Effector memory CD4-positive, alpha-beta T cell (primary cell): Measurements from ENCODE around the gene CCDC24.
A peak's percentile ranks its signal among the peaks of the same experiment; 100 is the strongest.

Experiments
- DNase-seq, 3 donors: peaks; one replicate each; pipeline ENCODE4 v3.0.0-alpha.2; 2020
- H3K27ac ChIP-seq: 2 replicates; pipeline ENCODE4 v1.7.0; 2013; ENCODE audit warnings: mild to moderate bottlenecking, low read length, moderate library complexity; ENCODE audit not compliant: insufficient read depth, poor library complexity, severe bottlenecking
- H3K27me3 ChIP-seq: replicated peaks from 2 replicates; pipeline ENCODE4 v1.7.0; 2013; ENCODE audit warnings: mild to moderate bottlenecking, low read length; ENCODE audit not compliant: insufficient read depth, control insufficient read depth, poor library complexity, severe bottlenecking
- H3K36me3 ChIP-seq: 2 replicates; pipeline ENCODE4 v1.7.0; 2013; ENCODE audit warnings: mild to moderate bottlenecking, low read length, moderate library complexity; ENCODE audit not compliant: control insufficient read depth, insufficient read depth
- H3K4me1 ChIP-seq: 2 replicates; pipeline ENCODE4 v1.7.0; 2013; ENCODE audit warnings: low read length, mild to moderate bottlenecking; ENCODE audit not compliant: control insufficient read depth, insufficient read depth, poor library complexity, severe bottlenecking
- H3K4me3 ChIP-seq: 2 replicates; pipeline ENCODE4 v1.7.0; 2013; ENCODE audit warnings: low read length, low read depth, mild to moderate bottlenecking; ENCODE audit not compliant: insufficient read depth, poor library complexity, severe bottlenecking
- H3K9me3 ChIP-seq: 2 replicates; pipeline ENCODE4 v1.7.0; 2013; ENCODE audit warnings: mild to moderate bottlenecking, low read length, moderate library complexity; ENCODE audit not compliant: control insufficient read depth

CCDC24 gene

DNA sequence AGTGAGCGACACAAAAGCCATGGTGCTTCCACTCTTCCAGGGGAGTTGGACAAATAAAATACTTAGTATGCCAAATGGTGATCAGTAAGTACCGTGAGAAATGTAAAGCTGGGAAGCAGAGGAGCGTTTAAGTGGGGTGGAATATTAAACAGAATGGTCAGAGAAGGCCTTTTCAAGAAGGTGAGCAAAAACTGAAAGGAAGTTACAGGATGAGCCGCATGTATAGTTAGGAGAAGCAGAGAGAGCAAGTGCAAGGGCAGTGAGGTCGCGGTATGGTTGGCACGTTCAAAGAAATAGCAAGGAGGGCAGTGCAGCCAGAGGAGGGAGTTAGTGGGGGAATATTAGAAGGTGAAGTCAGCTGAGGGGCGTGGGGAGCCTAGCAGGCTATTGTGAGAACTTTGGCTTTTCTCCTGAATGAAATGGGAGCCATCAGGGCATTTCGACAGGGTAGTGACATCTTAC lies 17.4 kb upstream of the CCDC24 start:
- Histone ChIP-seq H3K9me3 (no peaks in the 10 kb centered on the region), H3K27me3 (no peaks in the 10 kb centered on the region), H3K36me3 (peaks cover 23% of the 10 kb centered on the region), H3K4me3 (peak overlapping the region; percentile 77), H3K4me1 (peaks cover 28% of the 10 kb centered on the region), H3K27ac (peak overlapping the region; percentile 80)
- no peak for DNase-seq

DNA sequence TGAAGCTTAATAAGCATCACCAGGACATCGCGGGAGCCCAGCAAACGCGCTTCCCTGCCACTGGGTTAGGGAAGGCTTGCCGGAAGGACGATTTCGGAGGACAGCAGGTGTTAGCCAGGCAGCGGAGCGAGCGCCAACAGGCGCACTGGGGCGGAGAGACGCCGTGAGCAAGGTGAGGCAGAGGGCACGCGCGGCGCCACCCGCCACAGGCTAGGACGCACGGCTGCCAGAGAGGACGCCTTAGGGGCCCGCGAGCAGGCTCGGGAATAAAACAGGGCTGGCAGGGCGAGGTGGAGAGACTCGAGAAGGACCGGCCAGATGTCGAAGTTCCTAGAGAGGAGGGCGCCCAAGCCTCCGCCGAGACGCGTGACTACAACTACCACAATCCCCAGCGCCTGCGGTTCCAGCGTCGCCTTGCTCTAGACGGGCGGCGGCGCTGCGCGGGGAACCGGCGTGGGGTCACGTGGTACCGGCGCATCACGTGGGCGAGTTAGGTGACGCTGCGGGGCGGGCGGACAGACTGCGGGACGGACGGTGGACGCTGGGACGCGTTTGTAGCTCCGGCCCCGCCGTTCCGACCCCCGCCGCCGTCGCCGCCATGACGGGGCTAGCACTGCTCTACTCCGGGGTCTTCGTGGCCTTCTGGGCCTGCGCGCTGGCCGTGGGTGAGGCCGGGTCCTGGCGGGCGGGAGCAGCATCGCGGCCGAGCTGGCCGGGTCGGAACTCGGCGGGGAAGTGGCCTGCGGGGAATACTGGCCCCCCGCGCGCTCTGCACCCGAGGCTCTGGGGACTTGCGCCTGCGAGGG lies 16.8 kb upstream of the CCDC24 start, which contains the start of gene ATP6V0B:
Gene ATP6V0B (plus strand): TSS at position 518 of the 806 bp plus-strand sequence. CDS start 81 bp downstream, at position 599.
- DNase-seq, result peak; percentile 79 to 92 (median 89)
- H3K4me3 ChIP-seq, result peak within 1 kb of the TSS; percentile 77
- no peaks in the 10 kb centered on the region for H3K27me3 ChIP-seq
- H3K27ac ChIP-seq, result peak within 1 kb of the TSS; percentile 80
- H3K4me1 ChIP-seq, result peaks cover 30% of the 10 kb centered on the region
- H3K9me3 ChIP-seq, result no peaks in the 10 kb centered on the region
- H3K36me3 ChIP-seq, result peaks cover 23% of the 10 kb centered on the region

DNA sequence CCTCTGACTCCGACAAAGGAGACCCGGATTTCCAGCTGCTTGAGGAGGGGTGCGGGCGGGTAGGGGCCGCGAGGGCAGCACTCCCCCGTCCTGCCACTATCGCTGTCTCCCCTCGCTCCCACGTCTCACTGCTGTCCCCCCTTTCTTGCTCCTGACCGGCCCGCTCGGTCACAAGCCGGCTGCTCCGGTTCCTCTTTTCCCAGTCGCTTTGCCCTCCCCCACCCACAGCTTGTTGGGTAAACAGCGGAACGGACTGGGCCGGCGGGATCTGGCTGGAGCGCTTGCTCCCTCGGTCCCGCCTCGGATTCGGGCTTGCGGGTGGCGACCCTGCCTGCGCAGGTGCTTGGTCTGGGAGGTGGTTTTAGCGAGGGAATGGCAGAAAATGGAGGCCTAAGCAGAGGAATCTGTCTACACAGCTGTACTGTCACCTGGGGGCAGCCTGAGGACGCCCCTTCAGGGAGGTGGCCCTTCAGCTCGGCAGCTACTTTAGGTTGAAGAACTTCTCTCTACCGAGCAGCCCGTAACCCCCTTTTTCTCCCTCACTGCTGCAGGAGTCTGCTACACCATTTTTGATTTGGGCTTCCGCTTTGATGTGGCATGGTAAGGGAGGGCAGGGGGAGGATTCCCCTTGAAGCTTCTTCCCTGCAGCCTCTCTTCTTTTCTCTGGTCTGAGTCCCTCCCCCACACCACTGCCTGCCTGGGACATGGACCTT lies 16.0 kb upstream of the CCDC24 start:
- H3K36me3 ChIP-seq, result peaks cover 23% of the 10 kb centered on the region
- DNase-seq, result peak in 1 of 3 donors; percentile 20
- H3K9me3 ChIP-seq, result no peaks in the 10 kb centered on the region
- H3K27ac ChIP-seq, result peak overlapping the region; percentile 80
- H3K4me3 ChIP-seq, result peak overlapping the region; percentile 77
- H3K27me3 ChIP-seq, result no peaks in the 10 kb centered on the region
- peaks cover 32% of the 10 kb centered on the region for H3K4me1 ChIP-seq

DNA sequence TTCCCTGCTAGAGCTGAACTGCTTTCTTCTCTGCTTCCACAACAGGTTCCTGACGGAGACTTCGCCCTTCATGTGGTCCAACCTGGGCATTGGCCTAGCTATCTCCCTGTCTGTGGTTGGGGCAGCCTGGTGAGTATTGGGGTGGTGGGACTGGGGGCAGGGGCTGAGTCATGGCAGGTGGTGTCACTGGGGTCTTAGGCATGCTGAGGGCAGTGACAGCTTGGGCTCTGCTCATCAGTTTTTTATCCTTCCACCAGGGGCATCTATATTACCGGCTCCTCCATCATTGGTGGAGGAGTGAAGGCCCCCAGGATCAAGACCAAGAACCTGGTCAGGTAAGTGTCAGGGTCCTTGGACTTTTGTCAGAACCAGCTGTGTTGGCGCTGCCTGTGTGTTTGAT lies 15.4 kb upstream of the CCDC24 start:
- H3K4me3 ChIP-seq, result peak overlapping the region; percentile 77
- DNase-seq, result no peak
- no peaks in the 10 kb centered on the region for H3K27me3 ChIP-seq
- peaks cover 28% of the 10 kb centered on the region for H3K4me1 ChIP-seq
- H3K27ac ChIP-seq, result peak overlapping the region; percentile 80
- peaks cover 23% of the 10 kb centered on the region for H3K36me3 ChIP-seq
- H3K9me3 ChIP-seq, result no peaks in the 10 kb centered on the region

DNA sequence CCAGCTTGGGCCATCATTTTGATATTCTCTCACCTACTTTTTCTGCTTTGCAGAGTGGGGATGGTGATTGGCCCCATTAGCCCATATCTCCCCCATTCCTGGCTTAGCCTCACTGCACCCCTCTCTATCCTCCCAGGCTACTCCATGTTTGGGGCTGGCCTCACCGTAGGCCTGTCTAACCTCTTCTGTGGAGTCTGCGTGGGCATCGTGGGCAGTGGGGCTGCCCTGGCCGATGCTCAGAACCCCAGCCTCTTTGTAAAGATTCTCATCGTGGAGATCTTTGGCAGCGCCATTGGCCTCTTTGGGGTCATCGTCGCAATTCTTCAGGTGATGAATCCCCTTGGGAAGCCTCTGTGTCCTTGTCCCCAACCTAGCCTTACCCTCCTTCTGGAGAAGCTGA lies 14.5 kb upstream of the CCDC24 start:
- H3K4me3 ChIP-seq, result no peak overlapping the region
- DNase-seq, result no peak
- H3K9me3 ChIP-seq, result no peaks in the 10 kb centered on the region
- peaks cover 28% of the 10 kb centered on the region for H3K4me1 ChIP-seq
- H3K27me3 ChIP-seq, result no peaks in the 10 kb centered on the region
- no peak overlapping the region for H3K27ac ChIP-seq
- H3K36me3 ChIP-seq, result peaks cover 23% of the 10 kb centered on the region

DNA sequence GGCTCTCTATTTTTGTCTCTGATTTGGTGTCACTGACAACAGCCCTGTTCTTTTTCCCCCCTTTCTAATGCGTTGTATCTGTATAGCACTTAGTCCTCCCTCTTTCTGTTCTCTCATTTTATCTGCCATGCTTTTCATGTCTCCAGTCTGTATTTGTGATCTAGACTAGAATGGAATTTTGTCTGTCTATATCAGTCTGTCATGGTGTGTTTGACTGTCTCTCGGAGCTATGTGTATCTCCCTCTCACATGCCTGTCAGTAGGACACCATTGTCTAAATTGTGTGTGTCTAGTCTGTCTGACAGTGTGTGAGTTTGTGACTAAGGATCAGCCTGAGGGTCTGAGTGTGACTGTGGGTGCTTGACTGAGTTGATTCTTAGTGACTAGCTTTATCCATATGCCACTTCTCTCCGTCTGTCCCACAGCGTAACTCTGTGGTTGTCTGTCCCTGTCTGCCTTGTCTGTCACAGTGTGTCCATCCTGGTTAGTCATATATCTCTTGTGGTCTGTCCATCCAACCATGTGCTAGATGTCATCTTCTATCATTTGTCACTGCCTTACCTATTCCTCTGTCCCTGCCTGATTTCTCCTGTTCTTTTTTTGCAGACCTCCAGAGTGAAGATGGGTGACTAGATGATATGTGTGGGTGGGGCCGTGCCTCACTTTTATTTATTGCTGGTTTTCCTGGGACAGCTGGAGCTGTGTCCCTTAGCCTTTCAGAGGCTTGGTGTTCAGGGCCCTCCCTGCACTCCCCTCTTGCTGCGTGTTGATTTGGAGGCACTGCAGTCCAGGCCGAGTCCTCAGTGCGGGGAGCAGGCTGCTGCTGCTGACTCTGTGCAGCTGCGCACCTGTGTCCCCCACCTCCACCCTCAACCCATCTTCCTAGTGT lies 13.8 kb upstream of the CCDC24 start:
- no peak for DNase-seq
- Histone ChIP-seq H3K4me1 (peaks cover 28% of the 10 kb centered on the region), H3K27me3 (no peaks in the 10 kb centered on the region), H3K27ac (no peak overlapping the region), H3K4me3 (no peak overlapping the region), H3K9me3 (no peaks in the 10 kb centered on the region), H3K36me3 (peaks cover 19% of the 10 kb centered on the region)

DNA sequence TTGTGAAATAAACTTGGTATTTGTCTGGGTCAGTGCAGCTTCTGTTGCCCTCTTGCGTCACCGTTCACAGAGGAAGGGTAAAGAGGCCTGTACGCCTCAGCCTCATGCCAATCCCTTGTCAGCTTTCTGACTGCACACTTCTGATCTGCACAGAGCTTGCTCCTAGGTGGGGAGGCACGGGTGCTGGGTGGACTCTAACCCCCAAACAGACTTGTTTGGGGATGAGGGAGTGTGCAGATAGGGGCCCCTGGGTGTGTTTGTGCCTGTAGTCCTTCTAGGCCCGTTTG lies 13.2 kb upstream of the CCDC24 start:
- Histone ChIP-seq H3K9me3 (no peaks in the 10 kb centered on the region), H3K27ac (no peak overlapping the region), H3K4me1 (peaks cover 28% of the 10 kb centered on the region), H3K36me3 (peaks cover 14% of the 10 kb centered on the region), H3K4me3 (no peak overlapping the region), H3K27me3 (no peaks in the 10 kb centered on the region)
- no peak for DNase-seq

DNA sequence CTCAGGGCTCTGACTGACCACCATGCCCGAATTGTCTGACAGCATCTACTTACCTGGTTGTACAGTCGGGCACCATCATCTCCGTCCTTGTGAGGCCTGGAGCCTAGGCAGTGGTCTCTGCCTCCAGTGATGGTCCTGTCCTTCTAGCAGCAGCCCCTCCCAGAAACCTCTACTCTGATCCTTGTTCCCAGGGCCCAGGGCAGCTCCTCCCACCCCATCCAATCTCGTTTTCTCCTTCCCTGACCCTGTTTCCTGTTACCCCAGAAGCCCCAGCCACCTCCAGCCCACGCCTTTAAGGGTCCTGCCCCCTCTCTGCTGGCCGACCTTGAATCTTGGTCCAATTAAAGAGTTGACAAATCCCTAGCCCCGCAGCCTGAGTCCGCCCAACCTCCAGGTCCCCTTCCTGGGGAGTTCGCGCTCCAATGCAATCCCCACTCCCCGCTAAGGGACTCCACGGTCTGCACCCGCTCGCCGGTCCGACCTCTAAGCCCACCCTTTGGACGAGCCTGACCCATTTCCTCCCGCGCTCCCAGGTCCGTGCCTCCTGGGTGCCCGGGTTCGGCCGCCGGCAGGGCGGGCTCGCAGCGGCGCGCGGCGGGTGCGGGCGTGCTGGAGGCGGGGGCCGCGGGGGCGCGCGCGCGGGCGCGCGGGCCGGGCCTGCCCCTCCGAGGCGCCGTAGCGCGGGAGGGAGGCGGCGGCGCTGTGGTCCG lies 12.7 kb upstream of the CCDC24 start, which contains the start of gene B4GALT2:
Gene B4GALT2 (plus strand): TSS at position 660 of the 710 bp plus-strand sequence. CDS start 1,951 bp downstream, outside the sequence.
- H3K4me3 ChIP-seq, result peak within 1 kb of the TSS; percentile 49
- H3K36me3 ChIP-seq, result peaks cover 14% of the 10 kb centered on the region
- no peak within 1 kb of the TSS for H3K27ac ChIP-seq
- peaks cover 28% of the 10 kb centered on the region for H3K4me1 ChIP-seq
- no peak for DNase-seq
- no peaks in the 10 kb centered on the region for H3K27me3 ChIP-seq
- H3K9me3 ChIP-seq, result no peaks in the 10 kb centered on the region

DNA sequence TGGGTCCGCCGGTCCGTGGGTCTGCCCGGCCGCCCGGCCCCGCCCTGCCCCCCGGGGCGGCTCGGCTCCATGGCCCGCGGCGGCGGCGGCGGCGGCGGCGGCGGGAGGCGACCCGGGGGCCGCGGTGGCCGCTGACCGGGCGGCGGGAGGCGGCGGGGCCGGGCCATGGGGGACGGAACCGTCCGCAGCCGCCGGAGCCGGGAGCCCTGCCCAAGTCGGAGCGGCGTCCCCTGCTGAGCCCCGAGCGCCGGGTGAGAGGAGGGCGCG lies 12.2 kb upstream of the CCDC24 start:
- H3K27me3 ChIP-seq, result no peaks in the 10 kb centered on the region
- H3K9me3 ChIP-seq, result no peaks in the 10 kb centered on the region
- H3K27ac ChIP-seq, result no peak overlapping the region
- peaks cover 14% of the 10 kb centered on the region for H3K36me3 ChIP-seq
- peak overlapping the region; percentile 41 for H3K4me3 ChIP-seq
- peaks cover 25% of the 10 kb centered on the region for H3K4me1 ChIP-seq
- no peak for DNase-seq
